ENCODE results near the gene CYP24A1.

CYP24A1 gene

DNA sequence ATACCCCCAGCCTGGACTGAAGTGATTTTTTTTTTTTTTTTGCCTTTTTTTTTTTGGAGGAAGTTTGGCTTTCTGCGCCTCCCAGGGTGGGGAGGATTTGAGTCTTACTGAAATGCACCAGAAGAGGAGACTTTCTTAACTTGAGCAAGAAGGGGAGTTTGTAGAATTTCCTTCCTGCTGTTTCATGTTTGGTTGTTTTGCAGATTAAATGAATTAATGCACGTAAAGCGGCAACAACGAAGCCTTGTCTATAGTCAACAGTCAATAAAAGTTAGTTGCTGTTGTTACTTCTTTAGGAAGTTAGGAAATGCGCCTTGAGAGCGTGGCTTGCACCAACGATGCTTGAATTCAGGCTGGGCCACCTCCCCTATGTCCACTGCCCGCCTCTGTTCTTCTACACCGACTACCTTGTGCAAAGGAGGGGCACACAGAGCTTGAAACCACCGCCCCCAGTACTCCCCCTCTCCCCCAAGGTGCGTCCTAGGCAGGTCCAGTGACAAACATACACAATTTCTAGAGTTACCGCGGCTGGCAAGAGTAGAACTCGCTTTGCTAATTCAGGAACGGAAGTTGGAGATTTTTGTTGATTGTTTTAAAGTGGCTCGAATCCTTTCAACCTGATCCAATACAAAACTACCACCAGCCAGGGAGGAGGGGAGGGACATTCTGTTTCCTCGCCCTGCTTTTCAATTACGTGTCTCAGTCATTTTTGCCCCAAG is 830 bp upstream of the CYP24A1 start:
- peak; percentile 55 for DNase-seq

DNA sequence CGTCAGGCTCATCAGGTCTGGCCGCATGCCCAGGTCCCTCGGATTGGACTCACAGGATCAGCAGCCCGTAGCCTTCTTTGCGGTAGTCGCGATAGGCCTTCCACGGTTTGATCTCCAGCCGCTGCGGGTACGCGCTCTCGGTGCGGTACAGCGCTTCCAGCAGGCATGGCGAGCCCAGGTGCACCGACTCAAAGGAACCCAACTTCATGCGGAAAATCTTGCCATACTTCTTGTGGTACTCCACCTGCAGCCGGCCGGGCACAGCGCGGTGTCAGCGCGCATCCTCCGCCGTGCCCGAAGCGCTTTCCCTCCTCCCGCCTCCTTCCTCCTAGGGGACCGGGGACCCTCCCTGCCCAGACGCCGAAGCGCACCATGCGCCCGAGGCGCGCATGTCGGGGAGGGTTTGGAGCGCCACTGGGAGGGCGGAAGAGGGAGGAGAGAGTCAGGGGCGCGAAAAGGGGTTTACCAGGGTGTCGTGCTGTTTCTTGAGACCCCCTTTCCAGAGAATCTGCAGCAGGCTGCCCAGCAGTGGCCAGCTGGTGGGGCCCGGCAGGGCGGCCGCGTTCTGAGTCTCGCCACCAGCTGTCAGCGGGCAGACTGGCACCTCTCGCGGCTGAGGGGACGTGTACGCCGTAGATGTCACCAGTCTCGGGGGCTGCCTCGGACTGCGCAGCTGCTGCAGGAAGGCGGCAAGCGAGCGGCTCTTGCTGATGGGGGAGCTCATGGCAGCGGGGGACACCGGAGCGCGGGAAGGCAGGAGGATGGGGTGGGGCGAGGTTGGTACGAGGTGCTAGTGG is 732 bp downstream of the CYP24A1 start:
- peak; percentile 71 for DNase-seq

DNA sequence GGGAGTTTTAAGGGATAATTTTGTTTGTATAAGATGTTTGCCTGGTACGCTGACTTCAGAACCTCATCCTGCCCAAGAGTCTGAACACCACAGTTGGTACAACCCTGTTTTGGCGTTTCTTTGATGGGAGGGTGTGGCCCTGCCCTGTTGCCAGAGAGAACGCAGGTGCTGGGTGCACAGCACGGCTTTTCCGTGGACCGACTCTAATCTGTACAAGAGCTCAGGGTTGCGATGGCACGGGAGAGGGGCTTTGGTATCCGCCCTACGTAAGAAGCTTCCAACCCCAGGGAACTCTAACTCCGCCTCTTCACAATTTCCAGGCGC is 1.3 kb downstream of the CYP24A1 start:
- DNase-seq = no peak

DNA sequence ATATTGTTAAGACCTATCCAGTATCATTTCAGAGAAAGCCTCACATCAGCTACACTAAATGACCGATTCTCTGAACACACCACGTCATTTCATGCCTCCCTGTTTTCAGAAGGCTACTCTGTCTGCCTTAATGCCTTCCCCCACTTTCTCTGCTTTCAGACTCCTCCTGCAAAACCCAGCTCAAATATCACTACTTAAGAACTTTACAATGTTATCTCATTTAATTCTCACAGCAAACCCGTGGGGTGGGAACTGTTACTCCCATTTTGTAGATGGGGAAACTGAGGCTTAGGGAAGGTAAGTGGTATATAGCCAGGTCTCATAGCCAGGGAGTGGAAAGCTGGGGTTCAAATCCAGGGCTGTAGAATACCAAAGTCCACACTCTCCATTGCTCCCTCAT is 2.8 kb downstream of the CYP24A1 start:
- no peak for DNase-seq

DNA sequence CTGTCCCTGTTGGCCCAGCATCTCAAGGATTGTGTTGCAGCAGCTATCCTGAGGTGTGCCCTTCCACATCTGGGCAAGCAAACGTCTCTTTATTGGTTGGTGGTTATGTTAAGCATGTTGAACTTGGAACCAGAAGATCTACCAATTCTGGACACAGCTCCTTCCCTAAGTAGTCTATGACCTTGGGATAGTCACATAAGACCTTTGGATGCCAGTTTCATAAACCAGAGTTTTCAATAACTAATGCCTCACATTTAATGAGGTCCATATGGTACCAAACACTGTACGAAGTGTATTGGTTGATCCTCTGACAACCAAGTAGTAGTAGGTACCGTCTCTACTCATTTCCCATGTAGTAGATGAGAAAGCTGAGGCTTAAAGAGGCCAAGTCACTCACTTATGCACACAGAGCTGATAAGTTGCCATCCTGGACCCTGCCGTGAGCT is 3.7 kb downstream of the CYP24A1 start:
- no peak for DNase-seq

DNA sequence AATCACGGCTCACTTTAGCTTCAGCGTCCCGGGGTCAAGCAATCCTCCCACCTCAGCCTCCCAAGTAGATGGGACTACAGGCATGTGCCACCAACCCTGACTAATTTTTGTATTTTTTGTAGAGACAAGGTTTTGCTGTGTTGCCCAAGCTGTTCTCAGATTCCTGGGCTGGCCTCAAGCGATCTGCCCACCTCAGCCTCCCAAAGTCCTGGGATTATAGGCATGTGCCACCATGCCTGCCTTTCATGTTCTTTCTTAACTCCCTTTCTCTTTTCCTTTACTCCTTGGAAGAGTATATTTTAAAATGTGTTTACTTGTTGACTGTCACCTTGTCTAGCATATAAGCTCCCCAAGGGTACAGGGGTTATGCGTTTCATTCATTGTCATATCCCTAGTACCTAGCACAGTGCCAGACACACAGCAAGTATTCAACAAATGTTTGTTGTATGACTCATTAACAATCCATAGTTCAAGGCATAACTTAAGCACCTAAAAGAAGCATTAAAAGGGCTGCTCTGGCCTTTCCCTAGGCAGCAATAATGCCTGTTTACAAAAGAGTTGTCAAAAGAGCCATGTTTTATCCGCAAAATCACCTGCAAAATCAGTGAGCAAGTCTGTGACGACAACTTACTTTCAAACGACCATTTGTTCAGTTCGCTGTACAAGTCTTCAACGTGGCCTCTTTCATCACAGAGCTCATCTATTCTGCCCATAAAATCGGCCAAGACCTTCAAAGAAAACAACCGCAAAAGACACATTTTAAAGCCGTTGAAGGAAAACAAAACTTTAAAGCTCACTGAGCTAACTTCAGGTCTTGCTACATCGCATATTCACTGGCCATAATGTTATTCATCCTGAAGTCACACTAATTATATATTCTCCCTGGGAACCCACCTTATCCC is 4.6 kb downstream of the CYP24A1 start:
- no peak for DNase-seq

DNA sequence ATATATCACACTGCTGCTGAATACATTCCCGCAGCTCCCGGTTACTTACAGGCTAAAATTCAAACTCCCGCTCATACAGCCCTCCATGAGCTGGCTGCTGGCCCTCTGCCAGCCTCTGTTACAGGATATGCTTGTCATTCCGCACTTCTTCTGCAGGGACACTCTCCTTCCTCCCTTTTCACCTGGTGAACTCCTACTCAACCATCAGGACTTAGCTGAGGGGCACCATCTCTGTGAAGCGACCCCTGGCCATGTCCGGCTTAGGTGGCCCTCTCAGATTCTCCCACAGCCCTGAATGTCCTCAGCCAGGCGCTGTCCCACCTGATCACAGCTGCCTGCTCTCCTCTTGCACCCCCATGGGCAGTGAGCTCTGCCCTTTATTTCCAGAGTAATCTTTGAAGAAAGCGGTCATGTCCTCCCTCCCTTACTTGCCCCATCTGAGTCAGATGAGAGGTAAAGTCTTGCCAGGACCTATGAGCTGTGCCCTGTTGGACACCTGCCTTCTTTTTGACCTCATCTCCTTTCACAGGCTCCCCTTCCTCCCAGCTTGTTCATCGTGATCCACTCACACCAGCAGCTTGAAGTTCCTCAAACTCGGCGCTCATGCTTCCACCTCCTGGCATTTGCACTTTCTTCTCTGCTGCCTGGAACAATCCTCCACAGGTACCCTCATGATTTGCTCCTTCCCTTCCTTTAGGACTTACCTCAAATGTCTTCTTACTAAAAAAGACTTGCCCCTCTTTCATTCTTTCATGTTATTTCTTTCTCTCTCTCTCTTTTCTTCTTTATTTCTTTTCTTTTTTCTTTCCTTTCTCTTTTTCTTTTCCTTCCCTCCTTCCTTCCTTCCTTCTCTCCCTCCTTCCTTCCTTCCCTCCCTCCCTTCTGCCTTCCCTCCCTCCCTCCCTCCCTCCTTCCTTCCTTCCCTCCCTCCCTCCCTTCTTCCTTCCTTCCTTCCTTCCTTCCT is 5.6 kb downstream of the CYP24A1 start:
- no peak for DNase-seq

DNA sequence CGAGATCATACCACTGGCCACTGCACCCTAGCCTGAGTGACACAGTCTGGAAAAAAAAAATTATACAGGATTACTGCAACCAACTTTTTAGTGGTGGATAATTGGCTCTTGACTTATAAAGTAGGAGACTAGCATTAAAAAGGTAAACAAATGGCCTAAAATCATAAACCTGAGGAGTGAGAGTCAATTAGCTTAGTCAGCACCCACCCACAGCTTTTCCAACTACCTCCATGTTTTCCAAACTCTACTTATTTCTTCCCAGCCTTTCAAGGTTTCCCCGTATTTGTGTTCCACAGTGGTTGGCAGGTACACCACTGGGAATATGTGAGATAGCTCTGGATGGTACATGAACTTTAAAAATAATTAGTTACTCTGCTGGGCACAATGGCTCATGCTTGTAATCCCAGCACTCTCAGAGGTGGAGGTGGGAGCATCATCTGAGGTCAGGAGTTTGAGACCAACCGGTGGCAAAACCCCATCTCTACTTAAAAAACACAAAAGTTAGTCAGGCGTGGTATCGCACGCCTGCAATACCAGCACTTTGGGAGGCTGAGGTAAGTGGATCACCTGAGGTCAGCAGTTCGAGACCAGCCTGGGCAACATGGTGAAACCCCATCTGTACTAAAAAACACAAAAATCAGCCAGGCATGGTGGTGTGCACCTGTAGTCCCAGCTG is 6.7 kb downstream of the CYP24A1 start:
- no peak for DNase-seq

DNA sequence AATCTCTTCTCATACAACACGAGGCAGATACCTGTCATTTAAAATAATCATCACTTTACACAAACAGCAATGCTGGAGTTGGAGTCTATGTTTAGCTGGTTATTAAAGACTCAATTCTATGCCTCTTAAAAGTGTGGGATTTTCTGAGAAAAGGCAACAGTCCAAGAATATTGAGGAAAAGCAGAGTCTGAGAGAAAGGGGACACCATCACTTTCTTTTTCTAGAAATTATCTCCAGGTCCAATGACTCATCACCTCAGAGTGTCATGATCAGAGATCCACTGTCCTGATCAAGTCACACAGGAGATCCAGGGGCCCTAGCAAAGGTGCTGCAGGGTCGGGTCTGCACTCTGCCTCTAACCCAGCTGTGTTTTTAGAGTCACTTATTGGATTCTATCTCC is 8.0 kb downstream of the CYP24A1 start:
- DNase-seq = no peak

DNA sequence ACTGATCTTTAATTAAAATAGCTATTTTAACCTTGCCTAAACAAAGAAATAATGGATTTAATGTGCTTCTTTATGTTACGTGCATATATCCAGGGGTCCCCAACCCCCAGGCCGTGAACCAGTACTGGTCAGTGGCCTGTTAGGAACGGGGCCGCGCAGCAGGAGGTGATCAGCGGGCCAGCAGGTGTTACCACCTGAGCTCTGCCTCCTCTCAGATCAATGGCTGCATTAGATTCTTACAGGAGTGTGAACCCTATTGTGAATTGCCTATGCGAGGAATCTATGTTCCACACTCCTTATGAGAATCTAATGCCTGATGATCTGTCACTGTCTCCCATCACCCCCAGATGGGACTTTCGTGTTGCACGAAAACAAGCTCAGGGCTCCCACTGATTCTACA is 8.8 kb downstream of the CYP24A1 start:
- DNase-seq = no peak

DNA sequence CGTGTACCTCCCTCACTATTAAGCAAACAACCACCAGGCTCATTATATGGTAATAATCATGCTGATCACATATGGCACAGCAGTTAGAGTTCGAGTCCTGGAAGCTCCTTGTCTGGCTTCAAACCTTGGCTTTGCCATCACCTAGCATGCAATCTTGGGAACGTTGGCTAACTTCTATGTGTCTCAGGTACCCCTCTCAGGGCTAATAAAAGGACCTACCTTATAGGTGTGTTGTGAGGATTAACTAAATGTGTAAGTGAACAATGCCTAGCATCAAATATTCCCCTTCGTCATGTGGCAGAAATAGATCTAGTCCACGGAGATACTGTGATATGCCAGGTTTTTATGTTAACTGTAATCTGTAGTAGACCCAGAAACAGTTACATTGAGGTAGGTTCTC is 10.4 kb downstream of the CYP24A1 start:
- DNase-seq = no peak

DNA sequence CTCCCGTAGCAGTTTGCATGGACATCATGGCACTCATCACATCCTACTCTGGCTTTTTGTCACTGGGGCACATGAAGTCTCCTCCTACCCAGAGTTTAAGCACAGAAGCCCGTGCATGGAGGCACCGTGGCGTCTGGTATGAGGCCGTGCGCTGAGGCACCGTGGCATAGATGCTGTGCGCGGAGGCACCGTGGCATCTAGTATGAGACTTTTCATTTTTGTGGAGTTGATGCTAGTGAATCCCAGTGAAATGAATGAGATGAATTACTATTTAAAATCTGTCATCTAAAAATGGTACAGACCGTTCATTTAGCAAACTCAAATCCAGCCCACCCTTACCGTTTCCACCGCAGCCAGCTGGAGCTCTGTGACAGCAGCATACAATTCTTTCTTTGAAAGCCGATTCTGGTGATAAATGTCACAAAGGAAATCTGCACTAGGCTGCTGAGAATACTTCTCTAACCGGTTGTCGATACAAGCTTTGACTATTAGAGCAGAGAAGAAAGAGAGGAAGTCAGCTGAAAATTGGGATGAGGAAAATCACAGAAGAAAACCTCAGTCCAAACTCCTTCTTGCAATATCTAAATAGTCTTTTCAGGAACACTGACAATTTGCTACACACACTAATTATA is 11.3 kb downstream of the CYP24A1 start:
- no peak for DNase-seq

DNA sequence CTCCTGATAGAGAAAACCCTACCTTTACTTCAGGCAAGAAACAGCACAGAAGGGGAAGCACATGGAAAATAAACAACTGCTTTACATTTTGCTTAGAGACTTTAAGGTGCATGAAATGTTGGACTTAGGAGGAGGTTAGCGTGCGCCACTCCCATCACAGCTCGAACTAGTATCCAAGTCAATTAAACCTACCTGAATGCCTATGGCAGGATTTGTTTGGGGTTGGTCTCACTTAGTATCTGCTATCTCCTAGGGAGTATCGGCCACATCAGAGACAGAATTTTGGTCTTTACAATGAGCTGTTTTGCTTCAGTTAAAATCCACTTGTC is 12.0 kb downstream of the CYP24A1 start:
- DNase-seq = no peak

DNA sequence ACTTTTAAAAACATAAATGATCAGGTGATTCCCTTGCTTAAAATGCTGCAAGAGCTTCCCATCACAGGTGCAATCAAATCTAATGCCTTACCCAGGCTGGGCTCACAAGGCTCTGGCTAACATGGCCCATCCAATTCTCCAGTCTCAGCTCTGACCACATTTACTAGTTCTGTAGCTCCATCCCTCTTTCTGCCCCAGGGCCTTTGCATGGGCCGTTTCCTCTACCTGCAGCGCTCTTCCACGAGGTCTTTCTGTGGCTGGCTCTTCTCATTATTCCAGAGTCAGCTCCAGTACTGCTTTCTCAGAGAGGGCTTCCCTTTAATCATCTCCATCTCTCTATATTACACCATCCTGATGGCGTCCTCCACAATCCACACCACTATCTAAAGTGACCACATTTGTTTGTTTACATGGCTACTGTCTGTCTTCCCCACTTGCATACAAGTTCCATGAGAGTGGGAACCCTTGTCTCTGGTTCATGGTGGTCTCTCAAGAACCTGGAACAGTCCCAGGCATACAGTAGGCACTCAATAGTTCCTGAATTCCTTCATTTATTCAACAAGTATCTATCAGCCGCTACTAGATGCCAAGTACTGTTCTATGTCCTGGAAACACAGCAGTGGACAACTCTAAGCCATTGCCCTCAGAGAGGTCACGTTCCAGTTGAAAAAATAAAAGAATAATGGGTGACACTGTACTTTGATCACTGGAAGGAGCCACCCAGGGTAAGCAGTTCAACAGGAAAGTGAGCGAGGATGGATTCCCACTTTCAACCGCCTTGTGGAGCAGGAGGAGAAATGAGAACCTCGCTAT is 12.6 kb downstream of the CYP24A1 start:
- no peak for DNase-seq

DNA sequence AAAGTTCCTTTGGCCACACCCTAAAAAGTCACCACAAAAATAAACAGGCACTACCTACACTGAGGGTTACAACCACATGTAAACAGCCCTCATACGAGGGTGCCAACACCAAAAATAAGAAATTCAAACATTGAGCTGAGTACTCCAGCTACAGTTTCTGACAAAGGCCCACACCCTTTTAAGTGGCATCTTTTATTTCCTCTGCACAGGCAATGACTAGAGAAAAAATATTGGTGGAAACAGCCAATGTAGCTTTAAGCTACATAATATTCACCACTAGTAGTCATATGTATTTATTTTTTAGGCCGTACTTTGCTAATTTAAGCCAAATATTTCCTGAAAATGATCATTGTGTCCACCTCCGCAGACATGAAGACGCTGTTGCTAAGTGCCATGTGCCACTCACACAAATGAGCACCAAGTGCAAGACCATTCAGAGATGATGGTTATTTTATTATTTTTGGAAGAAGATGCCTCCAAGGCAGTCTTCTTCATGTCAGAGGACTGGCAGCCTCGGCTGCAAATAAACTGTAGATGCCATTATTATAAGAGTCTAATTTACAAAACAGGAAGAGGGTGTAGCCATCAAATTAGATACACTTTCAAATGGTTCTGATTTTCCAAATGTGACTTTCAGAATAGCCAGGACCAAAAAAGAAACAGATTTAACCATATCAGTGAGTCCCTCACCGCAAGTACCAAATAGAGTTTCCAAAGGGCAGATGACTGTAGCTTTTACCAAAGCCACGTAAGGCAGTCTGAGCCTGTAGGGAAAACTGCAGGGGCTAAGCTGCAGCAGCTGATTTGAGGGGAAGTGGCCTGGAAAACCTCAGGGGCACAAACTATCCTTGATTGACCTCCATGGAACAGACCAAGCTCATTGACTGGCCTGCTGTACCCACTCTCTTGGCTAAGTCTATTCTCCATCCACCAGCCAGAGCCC is 13.4 kb downstream of the CYP24A1 start:
- DNase-seq = no peak

DNA sequence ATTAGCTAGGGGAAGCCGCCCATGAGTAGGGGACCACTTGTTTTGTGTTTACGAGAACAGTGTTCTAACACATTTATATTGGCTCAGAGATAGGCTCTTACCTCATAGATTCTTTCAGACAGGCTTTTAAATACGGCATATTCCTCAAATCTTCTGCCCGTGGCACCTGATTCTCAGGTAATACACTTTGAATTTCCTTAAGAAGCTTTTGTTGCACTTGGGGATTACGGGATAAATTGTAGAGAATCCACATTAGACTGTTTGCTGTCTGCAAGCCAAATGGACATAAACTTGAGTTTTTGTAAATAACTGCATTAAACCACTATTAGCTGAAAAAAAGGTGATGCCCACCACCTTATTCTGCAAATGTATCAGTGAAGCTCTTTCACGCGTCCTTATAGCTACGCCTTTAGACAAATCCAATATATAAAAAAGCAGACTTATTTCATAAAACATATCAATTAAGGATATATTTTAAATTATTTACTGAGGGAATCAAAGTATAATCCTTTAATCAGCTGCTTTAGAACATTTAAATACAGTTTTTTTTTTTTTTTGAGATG is 14.8 kb downstream of the CYP24A1 start:
- no peak for DNase-seq

DNA sequence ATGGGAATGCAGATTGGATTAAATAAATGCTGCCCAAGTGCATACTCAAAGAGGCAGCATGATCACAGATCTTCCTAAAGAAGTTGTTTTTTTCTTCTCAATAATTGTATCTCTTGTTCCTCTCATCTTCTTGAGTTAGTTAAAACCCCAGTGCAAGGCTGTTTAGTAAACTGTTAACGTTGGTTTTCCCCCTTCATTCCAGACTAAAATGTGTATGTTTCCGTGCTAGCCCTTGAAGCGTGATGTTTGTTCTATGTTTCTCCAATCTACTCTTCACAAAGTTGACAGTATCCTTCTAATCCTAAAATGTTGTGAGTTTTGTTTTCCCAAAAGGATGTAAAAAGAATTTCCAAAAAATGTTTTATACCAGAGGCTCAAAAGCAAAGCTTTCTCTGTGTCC is 15.6 kb downstream of the CYP24A1 start:
- DNase-seq = no peak
